Measurements from ENCODE around the gene TNFRSF12A. TPM values are rescaled to one million over a fixed set of nuclear protein-coding genes. Genes with fewer than 3 reads are reported as not detected.

The TNFRSF12A gene
- total and polyA plus RNA-seq, 2 of the 8 experiments (the other 6 are each of a cell fraction or from before 2014, with no cell fraction given): 81.0 to 82.5 TPM

DNA sequence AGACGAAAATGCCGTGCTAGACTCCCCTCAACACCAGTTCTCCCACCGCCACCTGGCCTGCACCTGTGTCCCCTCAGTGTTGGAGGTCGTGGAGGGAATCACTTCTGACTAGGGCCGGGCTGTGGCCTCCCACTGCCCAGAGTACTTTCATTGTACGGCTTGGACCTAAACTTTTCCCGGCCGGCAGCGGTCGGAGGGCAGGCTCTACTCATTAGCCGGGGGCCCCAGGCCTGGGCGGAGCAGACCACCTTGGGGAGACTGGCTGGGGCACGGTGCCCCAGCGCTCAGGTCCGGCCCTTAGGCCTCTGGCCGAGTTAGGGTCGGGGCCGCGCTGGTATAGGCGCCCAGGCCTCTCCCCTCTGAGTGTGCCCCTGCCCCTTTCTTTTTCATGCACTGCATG is 2.8 kb upstream of the TNFRSF12A start:
- FAIRE-seq (no peak), DNase-seq (ENCODE audit: low read depth in 1 of 2, low spot score in 2 of 2) (no peak)
- Histone ChIP-seq H3K9me3 (ENCODE audit: insufficient read depth in 2 of 2, low read depth in 1 of 2, low read length in 1 of 2) (no peaks in the 10 kb centered on the region), H4K5ac (ENCODE audit: insufficient read length, low read depth, low read length) (peak overlapping the region; percentile 86), H2BK12ac (ENCODE audit: low read depth, low read length) (peak overlapping the region; percentile 90; the same call in 1 of the 2 replicates), H3K14ac (ENCODE audit: insufficient read length) (no peak overlapping the region), H2AK5ac (ENCODE audit: low read depth, low read length) (no peak overlapping the region), H3K27ac (ENCODE audit: low read depth, low read length) (peak overlapping the region; percentile 96), H3K9ac (replicated peaks in 1 of 4; ENCODE audit: extremely low read depth in 1 of 4, low read depth in 3 of 4, low read length in 3 of 4) (peak overlapping the region; percentile 86 to 90 (median 87)), H3K4ac (replicated peaks; ENCODE audit: insufficient read length, low read depth, low read length) (peak overlapping the region; percentile 98), H3K4me3 (ENCODE audit: extremely low read depth in 1 of 4, insufficient read depth in 2 of 4, low read depth in 3 of 4, low read length in 4 of 4) (peak overlapping the region; percentile 58 to 96 (median 92)), H3K79me1 (ENCODE audit: low read depth, low read length) (peaks cover 11% of the 10 kb centered on the region; the same call in 1 of the 2 replicates), H3K79me2 (ENCODE audit: control insufficient read depth in 1 of 2, insufficient read depth in 2 of 2, low read length in 2 of 2) (peaks cover 11 to 32% of the 10 kb centered on the region in 2 experiments), H4K8ac (ENCODE audit: extremely low read depth, insufficient read depth, low read length) (peak overlapping the region; percentile 81), H3K23me2 (ENCODE audit: low read depth, low read length) (peaks cover 23% of the 10 kb centered on the region), H2BK15ac (ENCODE audit: low read length) (peak overlapping the region; percentile 88; the same call in 1 of the 2 replicates), H3K4me2 (ENCODE audit: insufficient read depth in 1 of 2, low read depth in 2 of 2, low read length in 2 of 2) (peak overlapping the region; percentile 66 to 76), H3K27me3 (replicated peaks in 1 of 4; ENCODE audit: control insufficient read depth in 3 of 4, extremely low read depth in 1 of 4, insufficient read depth in 3 of 4, low read length in 3 of 4) (no peaks in the 10 kb centered on the region), H3K4me1 (replicated peaks in 1 of 4; ENCODE audit: control insufficient read depth in 3 of 4, insufficient read depth in 4 of 4, low read length in 3 of 4) (peaks cover 8 to 42% (median 35%) of the 10 kb centered on the region in 4 experiments), H3K23ac (ENCODE audit: insufficient read length) (no peak overlapping the region), H2BK20ac (ENCODE audit: low read length) (no peak overlapping the region; the same call in 1 of the 2 replicates), H2BK5ac (ENCODE audit: low read depth, low read length) (peak overlapping the region; percentile 99), H3K56ac (replicated peaks; ENCODE audit: insufficient read length, low read depth, low read length) (peak overlapping the region; percentile 67), H2BK120ac (replicated peaks; ENCODE audit: low read depth, low read length) (no peak overlapping the region), H3K18ac (ENCODE audit: extremely low read depth, low read length) (peak overlapping the region; percentile 83), H3K36me3 (ENCODE audit: control insufficient read depth in 2 of 4, insufficient read depth in 4 of 4, low read length in 3 of 4) (peaks cover 6 to 24% (median 12%) of the 10 kb centered on the region in 4 experiments; a peak in 7 of 8 replicates), H4K91ac (replicated peaks; ENCODE audit: insufficient read length, low read length) (peak overlapping the region; percentile 77), H4K20me1 (replicated peaks in 1 of 2; ENCODE audit: control insufficient read depth in 1 of 2, insufficient read depth in 2 of 2, low read length in 2 of 2) (peaks cover 16 to 32% of the 10 kb centered on the region in 2 experiments), H2AFZ (ENCODE audit: low read length) (no peak overlapping the region)
- WGBS, 2 experiments (ENCODE audit: extremely low coverage in 1 of 2, insufficient coverage in 1 of 2, insufficient read length in 1 of 2, insufficient replicate concordance in 2 of 2, low coverage in 1 of 2, low lambda C conversion rate in 2 of 2, missing lambda C conversion rate in 1 of 2): 2% methylated on average over 20 of the region's 20 CpGs; no CpG with 5 or more reads in 1 of the 2 experiments
- TF ChIP-seq POLR2AphosphoS5 (IDR thresholded peaks at IDR 0.05; ENCODE audit: low read depth, low read length) (peak; percentile 59; the same call in 1 of the 2 replicates), SAP30 (IDR thresholded peaks at IDR 0.05; ENCODE audit: insufficient read depth, insufficient replicate concordance, low read length) (no peak)
- ChIA-PET CTCF (ENCODE audit: partially characterized antibody) (interaction anchor here (1.1 to 23.8 kb wide), 4 partner anchors 13 to 112 kb away, joined by 4 to 639 read pairs (median 112); partner anchors contain the start of genes CLDN9 and KREMEN2), POLR2A (ENCODE audit: partially characterized antibody) (interaction anchor here (0.9 to 35.7 kb wide), 10 partner anchors 0 to 110 kb away, joined by 3 to 1808 read pairs (median 26); partner anchors contain the start of genes BICDL2, CLDN6, CLDN9 and HCFC1R1)
